Panc1 (cell line): ENCODE measurements around the gene CKAP5. TPM values are rescaled to one million over a fixed set of nuclear protein-coding genes. Genes with fewer than 3 reads are reported as not detected.
A peak's percentile ranks its signal among the peaks of the same experiment; 100 is the strongest.

ENCODE experiments used
- ATAC-seq: fragments of 200-7000 bp; cut with Tn5 transposase; 2 replicates; pipeline ENCODE4 v1.9.1; 2020; ENCODE audit warnings: mild to moderate bottlenecking, moderate library complexity
- Bru-seq: library from RNA; stranded (reverse); fragments of 400-500 nt; gene quantifications from one replicate; lab custom pipeline; 2021; lab: Mats Ljungman, UMichigan
- BruChase-seq, 2 experiments: library from RNA; stranded (reverse); fragments of 400-500 nt; gene quantifications; one replicate each; lab custom pipeline; 2021; lab: Mats Ljungman, UMichigan
- BruUV-seq: library from RNA; stranded (reverse); fragments of 400-500 nt; replicated peaks from 2 replicates; lab custom pipeline; 2021; lab: Mats Ljungman, UMichigan
- CTCF ChIA-PET: fragments of 300-600 bp; sonication (Branson Sonifier 250); formaldehyde crosslinking; loops from one replicate; lab custom pipeline; 2022; ENCODE audit warnings: antibody characterized with exemption; lab: Charles Lee
- POLR2A ChIA-PET: fragments of 300-600 bp; sonication (Branson Sonifier 250); formaldehyde crosslinking; loops from one replicate; lab custom pipeline; 2022; ENCODE audit warnings: antibody characterized with exemption; lab: Charles Lee
- DNase-seq: peaks from one replicate; pipeline ENCODE4 v3.0.0-alpha.2; 2010; ENCODE audit warnings: low read depth, low spot score
- H3K27ac ChIP-seq: 2 replicates; pipeline ENCODE4 v1.5.1; 2011; ENCODE audit warnings: mild to moderate bottlenecking, low read length, inconsistent platforms
- H3K27me3 ChIP-seq: fragments of 200-500 bp; sonication (Bioruptor generic); 2 replicates; pipeline ENCODE4 v1.6.0; 2014; ENCODE audit warnings: low read length, inconsistent platforms; ENCODE audit not compliant: control insufficient read depth, insufficient read depth
- H3K36me3 ChIP-seq: fragments of 200-500 bp; sonication (Bioruptor generic); 2 replicates; pipeline ENCODE4 v1.5.1; 2014; ENCODE audit warnings: inconsistent platforms, mild to moderate bottlenecking, low read length, moderate library complexity; ENCODE audit not compliant: control insufficient read depth, insufficient read depth
- H3K4me1 ChIP-seq: 2 replicates; pipeline ENCODE4 v1.5.1; 2011; ENCODE audit warnings: inconsistent platforms, mild to moderate bottlenecking, low read length, moderate library complexity; ENCODE audit not compliant: control insufficient read depth, insufficient read depth
- H3K4me3 ChIP-seq, 2 experiments: 2 replicates each; pipeline ENCODE4 v1.5.1; 2011 to 2012; ENCODE audit warnings: low read depth in 2 of 2, low read length in 2 of 2, mild to moderate bottlenecking in 2 of 2, inconsistent platforms in 1 of 2, moderate library complexity in 1 of 2
- H3K9me3 ChIP-seq: fragments of 200-500 bp; sonication (Bioruptor generic); 2 replicates; pipeline ENCODE4 v1.5.1; 2014; ENCODE audit warnings: low read depth, mild to moderate bottlenecking, inconsistent platforms, low read length, moderate library complexity; ENCODE audit not compliant: control insufficient read depth, insufficient read depth
- CTCF ChIP-seq: fragments of 450-650 bp; IDR thresholded peaks from 2 replicates; pipeline ENCODE4 v1.5.1; 2017; ENCODE audit warnings: mild to moderate bottlenecking
- POLR2AphosphoS5 ChIP-seq: IDR thresholded peaks from 2 replicates; pipeline ENCODE4 v1.6.1; 2012; ENCODE audit warnings: mild to moderate bottlenecking, low read depth, low read length, moderate library complexity
- REST ChIP-seq, 2 experiments: IDR thresholded peaks; 2 replicates each; pipeline ENCODE4 v1.6.1; 2011 to 2012; ENCODE audit warnings: low read depth in 2 of 2, control low read depth in 1 of 2, low read length in 1 of 2, mild to moderate bottlenecking in 1 of 2, moderate library complexity in 1 of 2; ENCODE audit not compliant: insufficient read depth in 1 of 2
- SIN3A ChIP-seq: IDR thresholded peaks from 2 replicates; pipeline ENCODE4 v1.6.1; 2012; ENCODE audit warnings: low read depth, mild to moderate bottlenecking, low read length, moderate library complexity, borderline replicate concordance; ENCODE audit not compliant: insufficient read depth
- TCF7L2 ChIP-seq: IDR thresholded peaks from 2 replicates; pipeline ENCODE4 v1.6.1; 2011; ENCODE audit warnings: mild to moderate bottlenecking, low read depth, low read length, inconsistent platforms
- in situ Hi-C: cut with HindIII; loops from 2 replicates; pipeline ENCODE4 v1.10.0; 2016; ENCODE audit warnings: low sequenced_read_pairs, low pct_unique_long_range_greater_than_20kb
- intact Hi-C: fragments of 100-400 bp; cut with micrococcal nuclease; formaldehyde crosslinking; loops from one replicate; pipeline ENCODE4 v1.10.0; 2022; ENCODE audit not compliant: unreplicated experiment
- long read RNA-seq: library from polyadenylated mRNA; unstranded; transcript quantifications from one replicate; pipeline ENCODE4 v2.0.0, GENCODE V29; 2021; ENCODE audit not compliant: unreplicated experiment
- polyA plus RNA-seq: library from polyadenylated mRNA; unstranded; fragments of >200 nt; gene quantifications from one replicate; pipeline ENCODE4 v1.2.1, GENCODE V29; 2012; ENCODE audit warnings: missing spikeins; ENCODE audit not compliant: insufficient read length
- total RNA-seq: library from RNA; stranded (reverse); gene quantifications from one replicate; pipeline ENCODE4 v1.2.1, GENCODE V29; 2021; ENCODE audit not compliant: unreplicated experiment

Gene CKAP5
- total RNA-seq (191 TPM), Bru-seq, nascent RNA (percentile 94 among the genes with signal in this experiment), BruChase-seq, experiment 1, labeled RNA remaining after a 2-hour chase (percentile 90 among the genes with signal in this experiment), BruChase-seq, experiment 2, labeled RNA remaining after a 6-hour chase (percentile 95 among the genes with signal in this experiment)
- 81.8 TPM for polyA plus RNA-seq
- long read RNA-seq, full-length matches to known transcripts: 54 of 231 reads
- long read RNA-seq, partial matches to known transcripts: 95 of 231 reads
- long read RNA-seq, other reads (novel, unspliced or antisense): 82 of 231 reads

- H3K36me3 ChIP-seq: peaks cover 4% of the 10 kb centered on the region
- 0 out of 4 replicates have a peak, but pooled peaks of 1 of the 2 experiments have one; percentile 11 for TF ChIP-seq REST (IDR thresholded peaks at IDR 0.05; ENCODE audit: insufficient read depth in 1 of 2, low read depth in 2 of 2, low read length in 1 of 2)
- peak; percentile 92 for TF ChIP-seq POLR2AphosphoS5
- no peak for TF ChIP-seq CTCF
- peak; percentile 77; the same call in 1 of the 2 replicates for TF ChIP-seq SIN3A
- TF ChIP-seq TCF7L2: peak; percentile 83
- CTCF ChIA-PET: no interaction called here
- peak within 1 kb of the TSS; percentile 76 to 96 for H3K4me3 ChIP-seq
- H3K27me3 ChIP-seq: no peaks in the 10 kb centered on the region
- peak within 1 kb of the TSS; percentile 94 for H3K27ac ChIP-seq
- intact Hi-C loops (no loop called here), in situ Hi-C loops (no loop called here)
- H3K4me1 ChIP-seq: peaks cover 12% of the 10 kb centered on the region
- peak; percentile 55 for DNase-seq
- no TSS peak for BruUV-seq
- peak; percentile 98 for ATAC-seq
- H3K9me3 ChIP-seq: no peaks in the 10 kb centered on the region
- POLR2A ChIA-PET: no interaction called here
Observed at GRCh38 chr11:46845740-46846509, at the start of gene CKAP5. Gene CKAP5 (minus strand): TSS chr11:46846280. CDS start chr11:46821231, 25,049 bp downstream.

- no peak overlapping the region for H3K4me3 ChIP-seq
- H3K27ac ChIP-seq: no peak overlapping the region
- no peaks in the 10 kb centered on the region for H3K4me1 ChIP-seq
- ChIA-PET POLR2A (no interaction called here), CTCF (no interaction called here)
- H3K36me3 ChIP-seq: no peaks in the 10 kb centered on the region
- TF ChIP-seq TCF7L2: no peak
- TF ChIP-seq REST (IDR thresholded peaks at IDR 0.05; ENCODE audit: insufficient read depth in 1 of 2, low read depth in 2 of 2, low read length in 1 of 2): no peak
- TF ChIP-seq POLR2AphosphoS5: no peak
- TF ChIP-seq CTCF: no peak
- TF ChIP-seq SIN3A: no peak
- DNase-seq (no peak), ATAC-seq (no peak)
- intact Hi-C loops: no loop called here
- H3K27me3 ChIP-seq: no peaks in the 10 kb centered on the region
- no peaks in the 10 kb centered on the region for H3K9me3 ChIP-seq
- BruUV-seq: no TSS peak
- in situ Hi-C loops: no loop called here
Observed at GRCh38 chr11:46895821-46896220, 49.7 kb upstream of the CKAP5 start.
